ENCODE measurements around the gene MRPL36. TPM values are rescaled to one million over a fixed set of nuclear protein-coding genes. Genes with fewer than 3 reads are reported as not detected.

MRPL36 gene
- total RNA-seq, 4 donors from 2014 or later, result 44.6 to 54.9 (median 49.3) TPM

- intact Hi-C loops (cut with DNase I), result no loop called here
- peak overlapping the region in 1 of 4 donors; percentile 9 for H3K27ac ChIP-seq
- H3K36me3 ChIP-seq, result peaks cover 38 to 100% (median 60%) of the 10 kb centered on the region in 3 donors
These were observed 8.0 kb upstream of the MRPL36 start for GRCh38 chr5:1807451-1808185.

GRCh38 chr5:1806974-1807373, 7.3 kb upstream of the MRPL36 start:
- Histone ChIP-seq H3K27me3 (no peaks in the 10 kb centered on the region), H3K9me3 (no peaks in the 10 kb centered on the region), H3K36me3 (peaks cover 35 to 95% (median 60%) of the 10 kb centered on the region in 3 donors), H3K27ac (no peak overlapping the region), H3K4me1 (peaks cover 0 to 38% (median 14%) of the 10 kb centered on the region in 3 donors), H3K4me3 (no peak overlapping the region)
- 83 to 89% methylated on average over 16 of the region's 16 CpGs for WGBS, 2 donors
- intact Hi-C loops (cut with DNase I), result no loop called here
- TF ChIP-seq CTCF (IDR thresholded peaks at IDR 0.05) (no peak), POLR2A (IDR thresholded peaks at IDR 0.05) (no peak)
- no peak for DNase-seq

More at GRCh38 chr5:1807451-1808185, 8.0 kb upstream of the MRPL36 start:
- TF ChIP-seq CTCF (IDR thresholded peaks at IDR 0.05), result no peak
- no peak for TF ChIP-seq POLR2A (IDR thresholded peaks at IDR 0.05)
- no peaks in the 10 kb centered on the region for H3K27me3 ChIP-seq
- WGBS, 2 donors, result 92 to 94% methylated on average over 12 to 18 of the region's 20 CpGs
- no peak overlapping the region for H3K4me3 ChIP-seq
- no peak for DNase-seq
- H3K4me1 ChIP-seq, result peaks cover 0 to 31% (median 9%) of the 10 kb centered on the region in 3 donors
- H3K9me3 ChIP-seq, result no peaks in the 10 kb centered on the region

GRCh38 chr5:1806199-1806598, 6.6 kb upstream of the MRPL36 start:
- TF ChIP-seq CTCF (IDR thresholded peaks at IDR 0.05), result no peak
- TF ChIP-seq POLR2A (IDR thresholded peaks at IDR 0.05), result no peak
- Histone ChIP-seq H3K9me3 (no peaks in the 10 kb centered on the region), H3K27ac (no peak overlapping the region), H3K27me3 (no peaks in the 10 kb centered on the region), H3K4me3 (no peak overlapping the region), H3K36me3 (peaks cover 33 to 87% (median 60%) of the 10 kb centered on the region in 3 donors), H3K4me1 (peaks cover 0 to 42% (median 15%) of the 10 kb centered on the region in 3 donors)
- intact Hi-C loops (cut with DNase I), result no loop called here
- no peak for DNase-seq
- WGBS, 2 donors, result 86 to 95% methylated on average over 7 to 11 of the region's 15 CpGs

- no peaks in the 10 kb centered on the region for H3K27me3 ChIP-seq
- H3K9me3 ChIP-seq, result no peaks in the 10 kb centered on the region
- H3K27ac ChIP-seq, result no peak overlapping the region
- DNase-seq, result no peak
- no peak overlapping the region for H3K4me3 ChIP-seq
- TF ChIP-seq POLR2A (IDR thresholded peaks at IDR 0.05), result no peak
- TF ChIP-seq CTCF (IDR thresholded peaks at IDR 0.05), result no peak
- H3K4me1 ChIP-seq, result peaks cover 0 to 45% (median 15%) of the 10 kb centered on the region in 3 donors
- 95 to 98% methylated on average over 9 of the region's 10 CpGs for WGBS, 2 donors
- H3K36me3 ChIP-seq, result peaks cover 33 to 83% (median 56%) of the 10 kb centered on the region in 3 donors
- intact Hi-C loops (cut with DNase I), result no loop called here
These were observed 6.1 kb upstream of the MRPL36 start for GRCh38 chr5:1805736-1806135.

- Histone ChIP-seq H3K27ac (no peak overlapping the region), H3K4me3 (no peak overlapping the region), H3K9me3 (no peaks in the 10 kb centered on the region), H3K36me3 (peaks cover 33 to 79% (median 52%) of the 10 kb centered on the region in 3 donors), H3K27me3 (no peaks in the 10 kb centered on the region), H3K4me1 (peaks cover 0 to 49% (median 15%) of the 10 kb centered on the region in 3 donors)
- no peak for TF ChIP-seq POLR2A (IDR thresholded peaks at IDR 0.05)
- no peak for TF ChIP-seq CTCF (IDR thresholded peaks at IDR 0.05)
- WGBS, 2 donors, result 87 to 93% methylated on average over 3 to 4 of the region's 4 CpGs
- no peak for DNase-seq
- intact Hi-C loops (cut with DNase I), result no loop called here
These were observed 5.7 kb upstream of the MRPL36 start for GRCh38 chr5:1805326-1805725.
